Esophagus squamous epithelium (tissue), 5 donors: ENCODE results near the gene FAM20A. TPM values are rescaled to one million over a fixed set of nuclear protein-coding genes. Genes with fewer than 3 reads are reported as not detected.

Experiments
- DNase-seq: peaks from one replicate; lab custom pipeline; 2025; lab: John Stamatoyannopoulos, UW
- H3K27ac ChIP-seq, 4 donors: fragments of 200-600 bp; sonication (generic); one replicate each; pipeline ENCODE4 v1.5.1; 2016 to 2019; ENCODE audit warnings: mild to moderate bottlenecking in 1 of 4
- H3K27me3 ChIP-seq, 4 donors: fragments of 200-600 bp; sonication (generic); 1 replicate in 3 of 4; 2 replicates in 1 of 4; pipeline versions ENCODE4 v1.5.1 to v1.6.0; 2017 to 2021; ENCODE audit warnings: antibody characterized with exemption in 1 of 4
- H3K36me3 ChIP-seq, 3 donors: fragments of 200-600 bp; sonication (generic); one replicate each; pipeline ENCODE4 v1.5.1; 2016 to 2019
- H3K4me1 ChIP-seq, 3 donors: fragments of 200-600 bp; sonication (generic); one replicate each; pipeline ENCODE4 v1.5.1; 2017 to 2019
- H3K4me3 ChIP-seq, 4 donors: fragments of 200-600 bp; sonication (generic); 1 replicate in 3 of 4; 2 replicates in 1 of 4; pipeline ENCODE4 v1.5.1; 2016 to 2019; ENCODE audit warnings: mild to moderate bottlenecking in 2 of 4, moderate library complexity in 1 of 4
- H3K9me3 ChIP-seq, 3 donors: fragments of 200-600 bp; sonication (generic); one replicate each; pipeline ENCODE4 v1.5.1; 2016 to 2019
- POLR2A ChIP-seq, 4 donors: fragments of 450-650 bp; IDR thresholded peaks; one replicate each; pipeline ENCODE4 v1.6.1; 2017; ENCODE audit warnings: antibody characterized with exemption in 4 of 4, mild to moderate bottlenecking in 4 of 4, moderate library complexity in 3 of 4
- WGBS, 2 donors: methylation state at CpG; one replicate each; pipeline ENCODE4 v1.1.5; 2018; 5-methylcytosine and 5-hydroxymethylcytosine counted together
- intact Hi-C: fragments of 100-400 bp; cut with DNase I; formaldehyde crosslinking; loops from one replicate; pipeline ENCODE4 v1.15.0; 2022
- total RNA-seq, 4 donors: library from RNA; depleted of rRNA; stranded (reverse); fragments of >200 nt; gene quantifications; one replicate each; pipeline ENCODE4 v1.1.0, GENCODE V29; 2016
- TF ChIP-seq, protein P1 (sequence below), 6 experiments: fragments of 450-650 bp in 4 of 6; fragments of 200-600 bp in 2 of 6; sonication (generic) in 2 of 6; IDR thresholded peaks; one replicate each; pipeline ENCODE4 v1.5.1; 2016 to 2019; ENCODE audit warnings: antibody characterized with exemption in 6 of 6, mild to moderate bottlenecking in 4 of 6, moderate library complexity in 4 of 6
- donor health status: DM: yes; HTN: yes; CAD: no.

Gene FAM20A
- total RNA-seq, 4 donors from 2014 or later: 4.0 to 15.3 (median 7.8) TPM

DNA sequence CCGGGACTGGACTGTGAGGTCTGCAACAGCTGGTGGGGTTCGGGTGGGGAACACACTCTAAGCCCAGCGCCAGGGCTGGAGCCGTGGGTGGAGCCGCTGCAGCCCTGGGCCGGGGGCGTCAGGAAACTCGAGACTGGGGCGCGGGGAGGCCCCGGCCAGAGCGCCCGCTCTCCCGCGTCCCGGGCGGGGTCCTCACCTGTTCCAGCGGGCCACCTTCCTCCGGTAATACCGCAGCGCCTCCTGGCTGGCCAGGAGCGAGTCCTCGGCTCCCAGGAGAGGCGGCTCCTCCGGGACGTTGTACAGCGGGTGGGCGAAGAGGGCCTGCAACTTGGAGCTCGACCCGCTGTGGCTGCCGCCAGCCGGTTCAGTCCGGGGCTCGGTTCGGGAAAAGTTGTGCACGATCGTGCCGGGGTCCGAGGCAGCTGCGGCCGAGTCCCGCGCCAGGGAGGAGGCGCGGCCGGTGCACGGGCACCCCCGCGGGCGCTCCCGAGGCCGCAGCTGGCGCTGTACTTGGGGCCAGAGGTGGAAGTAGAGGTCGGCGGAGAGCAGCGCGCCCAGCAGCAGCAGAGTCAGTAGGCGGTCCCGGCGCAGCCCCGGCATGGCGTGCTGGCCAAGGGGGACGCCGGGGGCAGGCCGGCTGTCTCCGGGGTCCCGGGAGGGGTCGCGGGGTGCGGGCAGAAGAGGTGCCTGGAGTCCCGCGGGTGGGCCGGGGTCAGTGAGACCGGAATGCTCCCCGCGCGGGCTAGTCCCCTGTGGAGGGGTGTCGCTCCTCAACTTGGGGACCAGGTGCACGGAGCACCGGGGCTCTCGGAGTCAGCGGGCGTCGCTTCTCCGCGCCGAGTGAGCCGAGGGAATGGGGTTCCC is 868 bp downstream of the FAM20A start:
- 14% methylated on average over 1 of the region's 88 CpGs; no CpG with 5 or more reads in 1 of the 2 donors for WGBS, 2 donors
- intact Hi-C loops: no loop called here
- TF ChIP-seq, protein P1, sequence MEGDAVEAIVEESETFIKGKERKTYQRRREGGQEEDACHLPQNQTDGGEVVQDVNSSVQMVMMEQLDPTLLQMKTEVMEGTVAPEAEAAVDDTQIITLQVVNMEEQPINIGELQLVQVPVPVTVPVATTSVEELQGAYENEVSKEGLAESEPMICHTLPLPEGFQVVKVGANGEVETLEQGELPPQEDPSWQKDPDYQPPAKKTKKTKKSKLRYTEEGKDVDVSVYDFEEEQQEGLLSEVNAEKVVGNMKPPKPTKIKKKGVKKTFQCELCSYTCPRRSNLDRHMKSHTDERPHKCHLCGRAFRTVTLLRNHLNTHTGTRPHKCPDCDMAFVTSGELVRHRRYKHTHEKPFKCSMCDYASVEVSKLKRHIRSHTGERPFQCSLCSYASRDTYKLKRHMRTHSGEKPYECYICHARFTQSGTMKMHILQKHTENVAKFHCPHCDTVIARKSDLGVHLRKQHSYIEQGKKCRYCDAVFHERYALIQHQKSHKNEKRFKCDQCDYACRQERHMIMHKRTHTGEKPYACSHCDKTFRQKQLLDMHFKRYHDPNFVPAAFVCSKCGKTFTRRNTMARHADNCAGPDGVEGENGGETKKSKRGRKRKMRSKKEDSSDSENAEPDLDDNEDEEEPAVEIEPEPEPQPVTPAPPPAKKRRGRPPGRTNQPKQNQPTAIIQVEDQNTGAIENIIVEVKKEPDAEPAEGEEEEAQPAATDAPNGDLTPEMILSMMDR (IDR thresholded peaks at IDR 0.05): peak in 5 of 6 experiments; percentile 41 to 66 (median 54)
- TF ChIP-seq POLR2A (IDR thresholded peaks at IDR 0.05): no peak
- H3K4me1 ChIP-seq: peaks cover 24 to 44% (median 25%) of the 10 kb centered on the region in 3 donors
- no peak for DNase-seq
- peak overlapping the region; percentile 63 to 86 (median 78) for H3K27ac ChIP-seq
- H3K36me3 ChIP-seq: no peaks in the 10 kb centered on the region
- peaks cover 0 to 28% (median 0%) of the 10 kb centered on the region in 4 donors for H3K27me3 ChIP-seq
- no peaks in the 10 kb centered on the region for H3K9me3 ChIP-seq
- peak overlapping the region; percentile 52 to 82 (median 60) for H3K4me3 ChIP-seq

DNA sequence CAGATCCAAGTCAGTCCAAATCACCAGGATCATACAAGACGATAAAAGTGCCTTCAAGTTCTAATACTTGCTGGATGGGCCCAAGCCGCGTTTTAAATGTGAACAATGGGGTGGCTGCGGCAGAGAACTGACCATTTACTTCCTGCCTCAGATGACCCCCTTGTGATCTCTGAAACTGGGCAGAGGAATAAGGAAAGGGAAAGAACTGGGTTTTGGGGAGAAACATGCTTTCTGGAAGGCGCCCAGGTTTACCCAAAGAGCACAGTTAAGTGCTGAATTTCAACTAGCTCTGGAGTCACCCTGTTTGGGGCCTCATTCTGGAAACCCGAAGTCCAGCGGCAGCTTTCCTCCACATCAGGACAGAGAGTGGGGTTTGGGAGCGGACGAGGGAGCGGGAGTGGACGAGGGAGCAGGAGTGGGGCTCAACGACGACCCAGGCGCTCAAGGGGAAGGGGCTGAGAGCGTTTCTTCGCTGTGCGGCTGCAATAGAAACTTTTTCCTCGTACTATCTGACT is 1.6 kb downstream of the FAM20A start:
- Histone ChIP-seq H3K27me3 (peaks cover 0 to 28% (median 0%) of the 10 kb centered on the region in 4 donors), H3K4me3 (peak overlapping the region; percentile 52 to 82 (median 60)), H3K27ac (peak overlapping the region; percentile 63 to 86 (median 78)), H3K4me1 (peaks cover 24 to 45% (median 30%) of the 10 kb centered on the region in 3 donors), H3K9me3 (no peaks in the 10 kb centered on the region), H3K36me3 (no peaks in the 10 kb centered on the region)
- 34 to 60% methylated on average over 16 to 18 of the region's 18 CpGs for WGBS, 2 donors
- intact Hi-C loops: no loop called here
- no peak for DNase-seq
- no peak for TF ChIP-seq POLR2A (IDR thresholded peaks at IDR 0.05)
- TF ChIP-seq, protein P1 (IDR thresholded peaks at IDR 0.05): no peak

DNA sequence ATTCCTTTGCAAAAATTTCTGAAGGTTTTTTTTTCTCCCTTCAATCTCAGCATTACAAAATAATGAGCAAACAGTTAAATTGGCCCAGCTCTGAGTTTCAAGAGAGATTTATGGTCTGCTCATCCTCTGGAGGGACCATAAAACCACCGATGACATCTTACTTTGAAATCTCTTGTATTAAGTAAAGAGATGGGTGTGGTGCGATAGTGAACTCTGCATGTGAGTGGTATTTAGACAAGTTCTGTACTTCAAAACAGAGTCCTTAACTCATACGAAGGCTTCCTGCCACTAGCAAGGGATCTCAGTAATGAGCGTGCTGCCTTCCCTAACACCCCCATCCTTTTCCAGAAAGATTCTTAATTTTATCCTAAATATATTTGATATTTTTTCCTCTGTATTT is 2.1 kb downstream of the FAM20A start:
- Histone ChIP-seq H3K27me3 (peaks cover 0 to 28% (median 0%) of the 10 kb centered on the region in 4 donors), H3K27ac (peak overlapping the region; percentile 63 to 86 (median 78)), H3K4me1 (peaks cover 24 to 45% (median 30%) of the 10 kb centered on the region in 3 donors), H3K36me3 (no peaks in the 10 kb centered on the region), H3K9me3 (no peaks in the 10 kb centered on the region), H3K4me3 (peak overlapping the region in 3 of 4 donors; percentile 59 to 82 (median 60))
- TF ChIP-seq, protein P1 (IDR thresholded peaks at IDR 0.05): no peak
- TF ChIP-seq POLR2A (IDR thresholded peaks at IDR 0.05): no peak
- 45 to 52% methylated on average over 4 of the region's 4 CpGs for WGBS, 2 donors
- DNase-seq: no peak
- intact Hi-C loops: no loop called here

DNA sequence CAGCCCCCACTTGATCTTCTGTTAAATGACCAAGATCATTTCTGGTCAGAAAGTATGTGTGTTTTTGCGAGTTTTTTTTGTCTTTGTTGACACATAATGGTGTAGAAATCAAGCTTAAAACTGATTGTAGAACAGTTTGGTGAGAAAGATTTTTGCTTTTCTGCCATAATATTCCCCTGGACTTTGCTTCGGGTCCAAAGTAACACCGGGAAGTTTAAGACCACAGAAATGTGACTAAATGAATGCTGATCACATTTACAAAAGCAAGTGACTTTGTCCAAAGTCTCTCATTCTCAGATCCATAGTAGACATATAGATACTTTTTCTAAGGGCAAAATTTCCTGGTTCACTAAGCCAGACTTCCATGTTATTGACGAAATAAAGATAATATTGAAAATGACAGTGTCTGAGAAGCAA is 2.6 kb downstream of the FAM20A start:
- peaks cover 24 to 49% (median 32%) of the 10 kb centered on the region in 3 donors for H3K4me1 ChIP-seq
- H3K27me3 ChIP-seq: peaks cover 0 to 28% (median 0%) of the 10 kb centered on the region in 4 donors
- no peak for DNase-seq
- peak overlapping the region in 1 of 4 donors; percentile 82 for H3K4me3 ChIP-seq
- peak overlapping the region; percentile 63 to 86 (median 78) for H3K27ac ChIP-seq
- 84 to 87% methylated on average over 4 of the region's 4 CpGs for WGBS, 2 donors
- no peak for TF ChIP-seq POLR2A (IDR thresholded peaks at IDR 0.05)
- TF ChIP-seq, protein P1 (IDR thresholded peaks at IDR 0.05): no peak
- no peaks in the 10 kb centered on the region for H3K36me3 ChIP-seq
- no peaks in the 10 kb centered on the region for H3K9me3 ChIP-seq
- intact Hi-C loops: no loop called here

DNA sequence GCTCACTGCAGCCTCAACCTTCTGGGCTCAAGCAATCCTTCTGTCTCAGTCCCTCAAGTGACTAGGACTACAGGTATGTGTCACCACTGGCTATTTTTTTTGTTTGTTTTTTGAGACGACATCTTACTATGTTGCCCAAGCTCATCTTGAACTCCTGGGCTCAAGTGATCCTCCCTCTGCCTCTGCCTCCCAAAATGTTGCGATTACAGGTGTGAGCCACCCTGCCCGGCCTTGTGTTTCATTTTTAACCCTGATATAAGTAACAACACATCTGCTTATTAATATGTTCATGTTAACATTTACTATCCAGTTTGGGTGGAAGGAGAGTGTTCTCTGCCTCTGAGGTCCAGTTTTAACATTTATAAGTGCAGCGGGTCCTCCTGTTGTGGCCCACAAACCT is 3.1 kb downstream of the FAM20A start:
- 81 to 88% methylated on average over 4 of the region's 4 CpGs for WGBS, 2 donors
- Histone ChIP-seq H3K4me3 (peak overlapping the region in 1 of 4 donors; percentile 82), H3K27me3 (peaks cover 0 to 28% (median 0%) of the 10 kb centered on the region in 4 donors), H3K27ac (peak overlapping the region in 2 of 4 donors; percentile 80 to 86), H3K9me3 (no peaks in the 10 kb centered on the region), H3K36me3 (no peaks in the 10 kb centered on the region), H3K4me1 (peaks cover 29 to 54% (median 35%) of the 10 kb centered on the region in 3 donors)
- TF ChIP-seq, protein P1 (IDR thresholded peaks at IDR 0.05): no peak
- TF ChIP-seq POLR2A (IDR thresholded peaks at IDR 0.05): no peak
- DNase-seq: no peak
- intact Hi-C loops: no loop called here
